Measurements from ENCODE around the gene SH3GL1. TPM values are rescaled to one million over a fixed set of nuclear protein-coding genes. Genes with fewer than 3 reads are reported as not detected.

Gene SH3GL1
- total RNA-seq, 2 donors from 2014 or later: 35.4 to 54.7 TPM

DNA sequence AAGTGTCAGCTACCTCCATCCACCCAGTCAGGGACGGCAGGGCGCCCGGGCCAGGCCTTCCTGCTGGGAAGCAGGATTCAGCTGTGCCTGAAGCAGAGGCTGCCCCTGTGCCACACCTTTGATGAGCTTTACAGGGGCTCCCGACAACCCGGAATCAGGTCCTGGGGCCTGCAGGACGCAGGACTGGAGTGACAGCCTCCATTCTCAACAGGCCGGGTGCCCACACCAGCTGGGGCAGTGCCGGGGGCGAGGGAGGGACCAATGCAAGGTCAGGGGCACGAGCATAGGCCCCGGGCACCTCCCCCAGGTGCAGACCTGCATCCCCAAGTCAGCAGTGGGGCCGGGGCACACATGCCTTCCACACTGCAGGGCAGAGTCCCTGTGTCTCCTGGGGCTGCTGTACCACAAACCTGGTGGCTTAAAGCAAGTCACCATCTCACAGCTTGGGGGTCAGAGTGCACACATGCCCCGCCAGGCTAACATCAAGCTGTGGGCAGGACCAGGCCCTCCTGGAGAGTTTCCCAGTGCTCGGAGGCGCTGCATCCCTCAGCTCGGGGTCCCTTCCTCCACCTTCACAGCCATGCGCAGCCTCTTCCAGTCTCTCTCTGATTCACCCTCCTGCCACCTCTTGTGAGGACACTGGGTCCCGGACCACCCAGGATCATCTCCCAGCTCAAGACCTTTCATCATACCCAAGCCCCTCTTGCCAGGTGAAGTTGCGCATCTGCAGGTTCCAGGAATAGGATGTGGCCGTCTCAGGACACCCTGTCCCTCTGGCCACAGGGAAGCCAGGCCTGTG, 43.8 kb upstream of the SH3GL1 start:
- Histone ChIP-seq H3K36me3 (peaks cover 26 to 36% of the 10 kb centered on the region in 2 donors), H3K4me3 (no peak overlapping the region), H3K27me3 (replicated peaks; ENCODE audit: insufficient read depth) (no peaks in the 10 kb centered on the region), H3K9me3 (no peaks in the 10 kb centered on the region), H3K4me1 (replicated peaks) (no peaks in the 10 kb centered on the region), H3K27ac (no peak overlapping the region)
- intact Hi-C loops (cut with DNase I): no loop called here
- no peak for TF ChIP-seq POLR2A (IDR thresholded peaks at IDR 0.05)
- no peak for TF ChIP-seq POLR2AphosphoS5 (IDR thresholded peaks at IDR 0.05)
- TF ChIP-seq, protein P1, sequence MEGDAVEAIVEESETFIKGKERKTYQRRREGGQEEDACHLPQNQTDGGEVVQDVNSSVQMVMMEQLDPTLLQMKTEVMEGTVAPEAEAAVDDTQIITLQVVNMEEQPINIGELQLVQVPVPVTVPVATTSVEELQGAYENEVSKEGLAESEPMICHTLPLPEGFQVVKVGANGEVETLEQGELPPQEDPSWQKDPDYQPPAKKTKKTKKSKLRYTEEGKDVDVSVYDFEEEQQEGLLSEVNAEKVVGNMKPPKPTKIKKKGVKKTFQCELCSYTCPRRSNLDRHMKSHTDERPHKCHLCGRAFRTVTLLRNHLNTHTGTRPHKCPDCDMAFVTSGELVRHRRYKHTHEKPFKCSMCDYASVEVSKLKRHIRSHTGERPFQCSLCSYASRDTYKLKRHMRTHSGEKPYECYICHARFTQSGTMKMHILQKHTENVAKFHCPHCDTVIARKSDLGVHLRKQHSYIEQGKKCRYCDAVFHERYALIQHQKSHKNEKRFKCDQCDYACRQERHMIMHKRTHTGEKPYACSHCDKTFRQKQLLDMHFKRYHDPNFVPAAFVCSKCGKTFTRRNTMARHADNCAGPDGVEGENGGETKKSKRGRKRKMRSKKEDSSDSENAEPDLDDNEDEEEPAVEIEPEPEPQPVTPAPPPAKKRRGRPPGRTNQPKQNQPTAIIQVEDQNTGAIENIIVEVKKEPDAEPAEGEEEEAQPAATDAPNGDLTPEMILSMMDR (IDR thresholded peaks at IDR 0.05): no peak
- 77% methylated on average over 18 of the region's 20 CpGs for WGBS
- DNase-seq (ENCODE audit: low spot score): no peak

DNA sequence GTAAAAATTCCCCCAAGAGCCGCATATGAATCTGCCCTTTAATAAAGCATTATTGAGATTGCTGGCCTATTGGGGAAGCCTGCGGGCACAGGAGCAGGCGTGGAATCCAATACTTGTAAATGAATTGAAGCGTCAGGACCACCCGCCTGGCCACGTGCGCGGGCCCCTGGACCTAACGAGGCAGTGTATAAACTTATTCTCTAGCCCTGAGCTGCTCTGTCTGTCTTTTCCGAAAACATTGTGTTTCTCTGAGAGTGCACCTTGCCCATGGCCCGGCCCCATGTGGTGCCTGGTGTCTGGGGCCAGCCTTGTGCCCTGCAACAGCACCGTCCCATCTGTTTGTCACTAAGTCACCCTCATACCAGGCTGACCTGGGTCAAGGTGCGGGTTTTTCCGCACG, 42.8 kb upstream of the SH3GL1 start:
- WGBS: 91% methylated on average over 14 of the region's 15 CpGs

DNA sequence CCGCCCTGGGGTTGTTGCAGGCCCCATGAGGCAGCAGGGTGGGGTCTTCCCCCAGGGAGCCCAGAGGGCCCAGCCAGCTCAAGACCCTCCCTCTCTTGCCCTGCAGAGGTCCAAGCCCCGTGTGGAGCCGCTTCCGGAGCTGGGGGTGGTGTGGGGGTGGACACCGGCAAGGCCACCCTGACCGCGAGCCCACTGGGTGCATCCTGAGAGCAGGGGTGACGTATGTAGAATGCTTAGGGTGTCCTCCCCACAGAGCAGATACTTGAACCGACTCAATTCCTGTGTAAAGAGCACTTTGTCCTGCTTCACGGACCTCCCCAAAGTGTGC, 42.4 kb upstream of the SH3GL1 start:
- intact Hi-C loops (cut with DNase I): no loop called here
- H3K36me3 ChIP-seq: peaks cover 18 to 32% of the 10 kb centered on the region in 2 donors
- no peaks in the 10 kb centered on the region for H3K9me3 ChIP-seq
- no peaks in the 10 kb centered on the region for H3K4me1 ChIP-seq (replicated peaks)
- DNase-seq (ENCODE audit: low spot score): no peak
- no peak overlapping the region for H3K4me3 ChIP-seq
- WGBS: 81% methylated on average over 10 of the region's 10 CpGs
- TF ChIP-seq POLR2A (IDR thresholded peaks at IDR 0.05): no peak
- TF ChIP-seq, protein P1 (IDR thresholded peaks at IDR 0.05): no peak
- no peak for TF ChIP-seq POLR2AphosphoS5 (IDR thresholded peaks at IDR 0.05)
- no peaks in the 10 kb centered on the region for H3K27me3 ChIP-seq (replicated peaks; ENCODE audit: insufficient read depth)
- no peak overlapping the region for H3K27ac ChIP-seq

More for the DNA sequence above, 42.8 kb upstream of the SH3GL1 start:
- no peaks in the 10 kb centered on the region for H3K9me3 ChIP-seq
- no peak for DNase-seq (ENCODE audit: low spot score)
- no peaks in the 10 kb centered on the region for H3K4me1 ChIP-seq (replicated peaks)
- H3K4me3 ChIP-seq: no peak overlapping the region
- H3K27ac ChIP-seq: no peak overlapping the region
- H3K36me3 ChIP-seq: peaks cover 20 to 36% of the 10 kb centered on the region in 2 donors
- no peaks in the 10 kb centered on the region for H3K27me3 ChIP-seq (replicated peaks; ENCODE audit: insufficient read depth)
- intact Hi-C loops (cut with DNase I): no loop called here
- TF ChIP-seq POLR2AphosphoS5 (IDR thresholded peaks at IDR 0.05): no peak

DNA sequence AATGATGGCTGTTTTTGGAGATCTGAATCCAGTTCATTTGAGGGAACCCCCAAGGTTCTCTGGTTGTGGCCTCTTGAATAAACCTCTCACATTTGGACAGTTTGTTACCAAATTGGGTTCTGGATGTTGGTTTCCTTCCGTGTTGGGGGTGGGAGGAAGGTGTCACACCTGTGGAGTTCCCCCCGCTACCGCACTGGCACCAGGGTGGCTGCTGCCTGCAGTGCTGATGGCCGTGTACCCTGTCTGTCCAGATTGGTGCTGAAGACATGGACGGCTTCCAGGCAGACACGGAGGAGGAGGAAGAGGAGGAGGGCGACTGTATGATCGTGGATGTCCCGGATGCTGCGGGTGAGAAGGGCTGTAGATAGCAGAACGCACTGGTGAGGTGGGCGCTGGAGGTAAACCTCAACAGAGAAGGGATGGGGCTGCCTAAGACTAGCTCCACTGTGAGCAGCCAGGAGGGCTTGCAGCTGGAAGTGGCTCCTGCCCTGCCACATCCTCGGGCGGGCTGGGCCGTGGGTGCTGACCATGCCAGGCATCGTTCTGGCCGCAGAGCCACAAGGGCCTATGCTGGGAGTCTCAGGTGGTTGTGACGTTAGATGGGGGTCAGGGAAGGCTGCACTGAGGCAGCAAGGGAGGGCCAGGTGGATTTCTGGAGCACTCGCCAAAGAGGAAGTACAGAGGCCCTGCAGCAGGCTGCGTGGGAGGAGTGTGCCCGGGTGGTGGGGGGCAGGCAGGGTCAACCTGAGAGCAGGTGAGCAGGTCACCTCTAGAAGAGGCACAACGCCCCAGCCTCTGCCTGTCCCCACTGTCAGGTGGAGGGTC, 41.9 kb upstream of the SH3GL1 start:
- H3K27ac ChIP-seq: no peak overlapping the region
- H3K36me3 ChIP-seq: peaks cover 12 to 27% of the 10 kb centered on the region in 2 donors
- H3K4me1 ChIP-seq (replicated peaks): no peaks in the 10 kb centered on the region
- no peaks in the 10 kb centered on the region for H3K27me3 ChIP-seq (replicated peaks; ENCODE audit: insufficient read depth)
- TF ChIP-seq POLR2AphosphoS5 (IDR thresholded peaks at IDR 0.05) (no peak), POLR2A (IDR thresholded peaks at IDR 0.05) (no peak)
- TF ChIP-seq, protein P1 (IDR thresholded peaks at IDR 0.05): no peak
- no peak for DNase-seq (ENCODE audit: low spot score)
- intact Hi-C loops (cut with DNase I): no loop called here
- no peak overlapping the region for H3K4me3 ChIP-seq
- no peaks in the 10 kb centered on the region for H3K9me3 ChIP-seq
- WGBS: 66% methylated on average over 22 of the region's 22 CpGs

DNA sequence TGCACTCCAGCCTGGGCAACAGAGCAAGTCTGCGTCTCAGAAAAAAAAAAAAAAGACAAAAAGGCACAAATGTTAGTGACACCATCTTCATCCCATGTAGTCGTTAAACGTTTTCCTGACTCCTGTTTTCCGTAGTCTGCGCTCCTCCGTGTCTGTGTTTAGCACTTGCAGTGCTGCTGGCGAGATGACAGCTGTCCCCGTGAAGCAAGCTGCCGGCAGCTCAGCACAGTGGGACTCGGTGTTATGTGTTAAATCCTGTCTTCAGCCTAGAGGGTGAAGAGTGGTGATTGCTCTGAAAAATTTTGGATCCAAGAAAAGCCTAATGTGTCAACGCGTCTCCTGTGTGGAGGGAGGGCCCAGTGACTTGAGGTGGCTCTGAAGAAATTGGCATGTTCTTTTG, 38.9 kb upstream of the SH3GL1 start:
- WGBS: 80% methylated on average over 12 of the region's 12 CpGs
- Histone ChIP-seq H3K4me1 (replicated peaks) (no peaks in the 10 kb centered on the region), H3K36me3 (no peaks in the 10 kb centered on the region), H3K27me3 (replicated peaks; ENCODE audit: insufficient read depth) (no peaks in the 10 kb centered on the region), H3K4me3 (no peak overlapping the region), H3K27ac (no peak overlapping the region), H3K9me3 (no peaks in the 10 kb centered on the region)
- no peak for DNase-seq (ENCODE audit: low spot score)
- intact Hi-C loops (cut with DNase I): no loop called here
- TF ChIP-seq POLR2A (IDR thresholded peaks at IDR 0.05) (no peak), POLR2AphosphoS5 (IDR thresholded peaks at IDR 0.05) (no peak)

All from prostate gland (tissue), 2 donors.